Kidney (tissue), 14 donors: ENCODE data around the gene ZNF326. TPM values are rescaled to one million over a fixed set of nuclear protein-coding genes. Genes with fewer than 3 reads are reported as not detected.
"Not testable (repeated sequence)": the region's sequence is repeated elsewhere in the genome, so short reads cannot be mapped to it uniquely, and the experiment has no call there.

ENCODE experiments used
- DNase-seq, 5 donors: peaks; one replicate each; pipeline ENCODE4 v3.0.0-alpha.2; 2013 to 2020
- FAIRE-seq: peaks from 2 replicates; lab custom pipeline; 2012; peaks lifted over from hg19 to GRCh38; lab: Jason Lieb, UNC
- H3K27ac ChIP-seq, 2 donors: one replicate each; pipeline ENCODE4 v1.7.0; 2013; ENCODE audit warnings: low read depth in 2 of 2, low read length in 2 of 2, inconsistent platforms in 1 of 2
- H3K27me3 ChIP-seq: one replicate; pipeline ENCODE4 v1.7.1; 2013; ENCODE audit warnings: low read length, inconsistent platforms; ENCODE audit not compliant: control insufficient read depth, insufficient read depth
- H3K36me3 ChIP-seq, 3 donors: one replicate each; pipeline versions ENCODE4 v1.7.0 to v1.7.1; 2013; ENCODE audit warnings: low read length in 3 of 3, control low read depth in 1 of 3, inconsistent platforms in 1 of 3; ENCODE audit not compliant: insufficient read depth in 3 of 3, control insufficient read depth in 2 of 3
- H3K4me1 ChIP-seq, 3 donors: one replicate each; pipeline versions ENCODE4 v1.7.0 to v1.7.1; 2013; ENCODE audit warnings: low read length in 3 of 3, inconsistent platforms in 1 of 3, low read depth in 1 of 3; ENCODE audit not compliant: control insufficient read depth in 2 of 3, insufficient read depth in 2 of 3
- H3K4me3 ChIP-seq, 3 donors: one replicate each; pipeline versions ENCODE4 v1.7.0 to v1.8.1; 2013; ENCODE audit warnings: low read length in 3 of 3, control low read depth in 1 of 3, inconsistent platforms in 1 of 3
- H3K9ac ChIP-seq, 3 donors: one replicate each; pipeline versions ENCODE4 v1.7.0 to v1.7.1; 2013; ENCODE audit warnings: low read length in 3 of 3, control low read depth in 1 of 3, inconsistent platforms in 1 of 3
- H3K9me3 ChIP-seq, 3 donors: one replicate each; pipeline versions ENCODE4 v1.7.0 to v1.7.1; 2013; ENCODE audit warnings: low read length in 3 of 3, control low read depth in 1 of 3, inconsistent platforms in 1 of 3; ENCODE audit not compliant: control insufficient read depth in 2 of 3, insufficient read depth in 1 of 3
- CTCF ChIP-seq: IDR thresholded peaks from 3 replicates; pipeline ENCODE4 v1.5.1; 2012; ENCODE audit warnings: mild to moderate bottlenecking, moderate library complexity, borderline replicate concordance; ENCODE audit not compliant: insufficient read depth; ENCODE audit errors: extremely low read depth
- intact Hi-C: fragments of 100-400 bp; cut with DNase I; formaldehyde crosslinking; loops from one replicate; pipeline ENCODE4 v1.11.1; 2022
- polyA plus RNA-seq: library from polyadenylated mRNA; stranded (reverse); fragments of 350-450 nt; fragmentation: Illumina TruSeq; extraction: RNeasy Lipid Tissue Mini Kit (QIAGEN cat#74804); gene quantifications from one replicate; pipeline ENCODE4 v1.2.3, GENCODE V29; 2014; ENCODE audit warnings: low read depth, low replicate concordance; ENCODE audit not compliant: insufficient read depth
- total RNA-seq: library from RNA; stranded (reverse); fragmentation: NEBNext Ultra II Directional; extraction: Animal tissue kit (Norgen Biotek cat#: 25700); gene quantifications from one replicate; pipeline ENCODE4 v1.2.1, GENCODE V29; 2021
- donor health status: control.
- donor health status: control.
- donor health status: control.
- donor health status: control.
- donor health status: control.
- donor health status: DM: yes; HTN: yes; CAD: no.
- donor health status: Normal renal cell carcinoma (clear cell type).

Gene ZNF326
- total and polyA plus RNA-seq, 2 donors from 2014 or later: 10.6 to 25.6 TPM

GRCh38 chr1:90045853-90046563, 51.1 kb downstream of the ZNF326 start:
- H3K27me3 ChIP-seq: no peaks in the 10 kb centered on the region
- no peak overlapping the region for H3K4me3 ChIP-seq
- FAIRE-seq (no peak), DNase-seq (peak in 3 of 5 donors; percentile 20 to 37 (median 24))
- H3K36me3 ChIP-seq: no peaks in the 10 kb centered on the region
- no peaks in the 10 kb centered on the region for H3K4me1 ChIP-seq
- H3K9ac ChIP-seq: no peak overlapping the region
- TF ChIP-seq CTCF: peak; percentile 17
- no peak overlapping the region for H3K27ac ChIP-seq
- intact Hi-C loops: no loop called here
- H3K9me3 ChIP-seq: no peaks in the 10 kb centered on the region

- Histone ChIP-seq H3K9me3 (no peaks in the 10 kb centered on the region), H3K27ac (no peak overlapping the region), H3K4me3 (no peak overlapping the region), H3K36me3 (no peaks in the 10 kb centered on the region), H3K9ac (no peak overlapping the region), H3K4me1 (no peaks in the 10 kb centered on the region), H3K27me3 (no peaks in the 10 kb centered on the region)
- intact Hi-C loops: no loop called here
- no peak for TF ChIP-seq CTCF
- DNase-seq (no peak), FAIRE-seq (no peak)
These were observed 51.7 kb downstream of the ZNF326 start for GRCh38 chr1:90046635-90047034.

GRCh38 chr1:90048043-90048442, 53.1 kb downstream of the ZNF326 start:
- Histone ChIP-seq H3K4me1 (no peaks in the 10 kb centered on the region), H3K36me3 (no peaks in the 10 kb centered on the region), H3K4me3 (no peak overlapping the region), H3K9ac (no peak overlapping the region), H3K9me3 (no peaks in the 10 kb centered on the region), H3K27me3 (no peaks in the 10 kb centered on the region), H3K27ac (no peak overlapping the region)
- intact Hi-C loops: no loop called here
- no peak for TF ChIP-seq CTCF
- no peak for FAIRE-seq
- no peak for DNase-seq

GRCh38 chr1:90062700-90063643, 68.1 kb downstream of the ZNF326 start:
- H3K27ac ChIP-seq, DNase-seq, FAIRE-seq, H3K9ac ChIP-seq, H3K4me1 ChIP-seq, H3K27me3 ChIP-seq, H3K4me3 ChIP-seq, intact Hi-C loops, H3K36me3 ChIP-seq, H3K9me3 ChIP-seq: not testable (repeated sequence)

- H3K27me3 ChIP-seq, H3K27ac ChIP-seq, intact Hi-C loops, H3K9ac ChIP-seq, H3K36me3 ChIP-seq, H3K4me1 ChIP-seq, H3K9me3 ChIP-seq, H3K4me3 ChIP-seq, DNase-seq, FAIRE-seq: not testable (repeated sequence)
These were observed 69.2 kb downstream of the ZNF326 start for GRCh38 chr1:90064109-90064508.
